ENCODE measurements around the gene HUWE1.
A peak's percentile ranks its signal among the peaks of the same experiment; 100 is the strongest.
"Not testable (repeated sequence)": the region's sequence is repeated elsewhere in the genome, so short reads cannot be mapped to it uniquely, and the experiment has no call there.

HUWE1 gene

DNA sequence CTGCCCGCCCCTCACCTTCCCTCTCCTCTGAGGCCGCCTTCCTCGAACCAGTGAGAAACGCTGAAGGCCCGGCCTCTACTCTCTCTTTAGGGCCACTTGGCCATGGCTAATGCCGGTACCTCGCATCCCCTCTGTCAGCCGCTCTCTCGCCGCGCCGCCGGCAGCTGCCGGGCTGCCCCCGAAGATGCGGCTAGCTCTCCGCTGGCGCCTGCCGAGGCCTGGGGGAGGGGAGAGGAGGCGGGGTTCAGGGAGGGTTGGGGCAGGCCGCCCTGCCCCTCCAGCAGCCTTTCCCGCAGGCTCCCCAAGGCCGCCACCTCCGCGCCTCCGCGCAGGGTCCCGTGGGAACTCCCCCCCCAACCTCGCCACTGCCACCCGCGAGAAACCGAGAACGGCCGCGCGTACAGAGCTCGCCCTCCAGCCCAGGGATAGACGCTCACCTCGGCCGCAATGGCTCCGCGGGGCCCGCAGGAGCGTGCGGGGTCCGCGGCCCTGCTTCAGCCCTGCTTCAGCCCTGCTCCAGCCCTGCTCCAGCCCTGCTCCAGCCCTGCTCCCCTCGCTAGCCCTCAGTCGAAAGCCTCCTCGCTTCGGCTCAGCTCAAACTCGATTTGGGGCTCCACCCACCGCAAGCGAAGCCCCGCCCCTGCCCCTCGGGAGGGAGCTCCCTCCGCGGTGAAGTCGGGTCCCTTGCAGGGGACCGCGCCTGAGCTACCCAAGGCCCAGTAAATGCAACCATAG lies at the start of gene HUWE1:
TSS of gene HUWE1 (minus strand) at position 569 of the 735 bp plus-strand sequence. CDS start 32,612 bp downstream, outside the sequence.
- peak; percentile 13 for DNase-seq

GRCh38 chrX:53732797-53733196 lies 46.3 kb upstream of the HUWE1 start:
- DNase-seq, result no peak

DNA sequence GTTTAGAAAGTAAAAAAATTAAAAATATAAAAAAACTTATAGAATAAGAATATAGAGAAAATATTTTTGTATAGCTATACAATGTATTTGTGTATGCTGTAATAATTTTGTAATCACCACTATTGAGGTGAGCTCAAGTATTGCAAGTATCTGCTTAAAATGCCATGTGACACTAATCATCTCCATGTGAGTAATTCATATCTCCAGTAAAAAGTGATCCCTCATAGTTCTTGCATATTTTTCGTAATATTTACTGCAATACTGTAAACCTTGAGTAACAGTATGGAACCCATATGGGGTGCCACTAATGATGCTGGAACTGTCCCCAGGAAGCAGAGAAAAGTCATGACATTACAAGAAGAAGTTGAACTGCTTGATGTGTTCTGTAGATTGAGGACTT lies 43.2 kb upstream of the HUWE1 start:
- DNase-seq, result no peak

GRCh38 chrX:53728506-53728905 lies 42.0 kb upstream of the HUWE1 start:
- DNase-seq, result no peak

DNA sequence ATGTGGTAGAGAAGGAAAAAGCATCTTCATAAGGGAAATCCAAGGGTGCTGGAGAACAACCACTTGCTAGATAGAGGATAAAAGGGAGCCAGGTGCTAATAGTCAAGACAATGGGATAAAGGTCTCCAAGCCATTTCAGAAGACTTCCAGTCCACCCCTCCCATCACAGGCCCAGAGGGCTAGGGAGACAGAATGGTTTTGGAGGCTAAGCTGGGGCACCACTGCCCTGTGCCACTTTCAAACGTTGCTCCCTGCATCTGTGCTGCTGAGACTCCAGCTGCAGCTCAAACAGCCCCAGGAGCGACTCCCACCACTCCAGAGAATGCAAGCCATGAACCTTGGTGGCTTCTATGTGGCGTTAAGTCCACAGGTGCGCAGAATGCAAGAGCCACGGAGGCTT lies 38.4 kb upstream of the HUWE1 start:
- DNase-seq, result no peak

DNA sequence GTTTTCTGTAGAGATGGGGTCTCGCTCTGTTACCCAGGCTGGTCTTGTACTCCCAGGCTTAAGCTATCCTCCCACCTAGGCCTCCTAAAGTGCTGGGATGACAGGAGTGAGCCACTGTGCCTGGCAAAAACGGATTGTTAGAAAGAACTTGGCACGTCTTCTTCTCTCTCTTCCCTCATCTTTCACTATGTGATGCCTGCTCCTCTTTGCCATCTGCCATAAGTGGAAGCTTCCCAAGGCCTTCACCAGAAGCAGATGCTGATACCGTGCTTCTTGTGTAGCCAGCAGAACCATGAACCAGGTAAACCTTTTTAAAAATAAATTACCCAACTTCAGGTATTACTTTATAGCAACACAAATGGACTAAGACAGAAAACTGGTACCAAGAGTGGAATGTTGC lies 36.9 kb upstream of the HUWE1 start:
- no peak for DNase-seq

DNA sequence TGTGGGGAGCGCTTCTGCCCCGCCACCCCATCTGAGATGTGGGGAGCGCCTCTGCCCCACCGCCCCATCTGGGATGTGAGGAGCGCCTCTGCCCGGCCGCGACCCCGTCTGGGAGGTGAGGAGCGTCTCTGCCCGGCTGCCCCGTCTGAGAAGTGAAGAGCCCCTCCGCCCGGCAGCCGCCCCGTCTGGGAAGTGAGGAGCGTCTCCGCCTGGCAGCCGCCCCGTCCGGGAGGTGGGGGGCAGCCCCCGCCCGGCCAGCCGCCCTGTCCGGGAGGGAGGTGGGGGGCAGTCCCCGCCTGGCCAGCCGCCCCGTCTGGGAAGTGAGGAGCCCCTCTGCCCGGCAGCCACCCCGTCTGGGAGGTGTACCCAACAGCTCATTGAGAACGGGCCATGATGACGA lies 35.1 kb upstream of the HUWE1 start:
- not testable (repeated sequence) for DNase-seq

DNA sequence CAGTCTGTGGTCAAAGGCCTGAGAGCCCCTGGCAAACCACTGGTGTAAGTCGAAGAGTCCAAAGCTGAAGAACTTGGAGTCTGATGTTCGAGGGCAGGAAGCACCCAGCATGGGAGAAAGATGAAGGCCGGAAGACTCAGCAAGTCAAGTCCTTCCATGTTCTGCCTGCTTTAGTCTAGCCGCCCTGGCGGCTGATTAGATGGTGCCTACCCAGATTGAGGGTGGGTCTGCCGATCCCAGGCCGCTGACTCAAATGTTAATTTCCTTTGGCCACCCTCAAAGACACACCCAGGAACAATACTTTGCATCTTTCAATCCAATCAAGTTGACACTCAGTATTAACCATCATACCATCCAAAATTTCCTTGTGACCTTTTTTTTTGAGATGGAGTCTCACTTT lies 33.1 kb upstream of the HUWE1 start:
- not testable (repeated sequence) for DNase-seq

- DNase-seq, result no peak
These were observed 31.6 kb upstream of the HUWE1 start for GRCh38 chrX:53718073-53718472.

GRCh38 chrX:53717205-53717604 lies 30.7 kb upstream of the HUWE1 start:
- DNase-seq, result no peak

GRCh38 chrX:53716328-53717088 lies 30.0 kb upstream of the HUWE1 start:
- DNase-seq, result no peak

GRCh38 chrX:53715346-53715924 lies 28.9 kb upstream of the HUWE1 start:
- DNase-seq, result no peak

DNA sequence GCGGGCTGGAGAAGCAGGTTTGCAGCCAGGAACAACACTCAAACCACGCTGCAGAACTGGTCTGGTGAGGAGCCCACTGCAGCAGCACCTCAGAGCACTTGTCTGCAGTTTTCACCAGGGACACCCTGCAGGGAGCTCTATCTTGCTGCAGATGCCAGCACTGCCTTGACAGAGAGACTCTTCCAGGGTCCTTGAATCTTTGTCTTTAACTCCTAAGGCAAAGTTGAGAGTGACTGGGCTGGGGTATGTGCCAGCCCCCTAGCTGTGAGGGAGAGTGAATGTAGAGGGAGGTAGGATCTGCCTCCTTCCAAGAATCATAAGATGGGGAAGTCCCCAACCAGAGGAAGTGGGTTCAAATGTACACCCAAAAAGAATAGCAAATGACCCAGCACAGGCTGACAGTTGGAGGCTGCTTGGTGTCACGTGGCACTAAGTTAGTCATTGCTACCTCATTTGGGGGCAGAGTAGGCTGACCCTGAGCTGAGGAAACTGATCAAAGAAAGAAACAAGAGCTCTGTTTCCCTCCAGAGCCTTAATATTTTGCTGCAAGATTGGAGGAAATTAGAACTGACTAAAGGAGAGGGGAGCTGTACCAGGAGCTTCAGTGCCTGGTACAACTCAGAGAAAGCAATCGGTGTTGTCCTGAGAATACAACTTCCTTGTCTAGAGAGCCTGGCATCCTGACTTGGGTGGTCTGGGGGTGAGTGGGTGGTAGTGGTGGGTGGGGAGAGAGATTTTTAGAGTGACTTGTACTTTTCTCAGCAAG lies 28.2 kb upstream of the HUWE1 start:
- no peak for DNase-seq

DNA sequence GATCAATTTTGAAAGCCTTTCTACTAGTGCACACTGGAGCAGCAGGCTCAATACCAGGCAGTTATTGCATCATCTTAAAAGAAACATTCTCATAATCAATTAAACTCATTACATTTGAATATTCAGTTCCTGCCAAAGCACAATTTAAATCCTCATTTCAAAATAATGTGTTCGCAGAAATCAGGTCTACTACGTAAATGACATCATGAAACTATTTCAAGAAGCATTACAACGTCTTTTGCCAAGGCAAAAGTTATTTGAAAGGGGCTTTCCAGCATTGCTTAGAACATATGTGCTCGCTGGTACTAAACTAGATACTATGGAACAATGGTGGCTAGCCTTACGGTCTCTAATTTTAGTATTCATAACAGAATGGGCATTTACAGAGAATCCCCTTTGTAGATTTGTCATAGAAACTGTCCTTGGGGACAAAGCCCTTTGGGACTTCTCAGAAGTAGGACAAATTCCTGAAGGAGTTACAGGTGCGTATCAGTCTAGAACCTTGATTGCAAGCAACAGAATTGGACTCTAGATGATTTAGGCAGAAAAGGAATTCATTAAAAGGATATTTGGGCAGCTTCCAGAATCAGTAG lies 27.6 kb upstream of the HUWE1 start:
- DNase-seq, result no peak

GRCh38 chrX:53711436-53711835 lies 24.9 kb upstream of the HUWE1 start:
- DNase-seq, result no peak

- no peak for DNase-seq
These were observed 18.3 kb upstream of the HUWE1 start for GRCh38 chrX:53704854-53705253.

- no peak for DNase-seq
These were observed 17.8 kb upstream of the HUWE1 start for GRCh38 chrX:53704294-53704693.

DNA sequence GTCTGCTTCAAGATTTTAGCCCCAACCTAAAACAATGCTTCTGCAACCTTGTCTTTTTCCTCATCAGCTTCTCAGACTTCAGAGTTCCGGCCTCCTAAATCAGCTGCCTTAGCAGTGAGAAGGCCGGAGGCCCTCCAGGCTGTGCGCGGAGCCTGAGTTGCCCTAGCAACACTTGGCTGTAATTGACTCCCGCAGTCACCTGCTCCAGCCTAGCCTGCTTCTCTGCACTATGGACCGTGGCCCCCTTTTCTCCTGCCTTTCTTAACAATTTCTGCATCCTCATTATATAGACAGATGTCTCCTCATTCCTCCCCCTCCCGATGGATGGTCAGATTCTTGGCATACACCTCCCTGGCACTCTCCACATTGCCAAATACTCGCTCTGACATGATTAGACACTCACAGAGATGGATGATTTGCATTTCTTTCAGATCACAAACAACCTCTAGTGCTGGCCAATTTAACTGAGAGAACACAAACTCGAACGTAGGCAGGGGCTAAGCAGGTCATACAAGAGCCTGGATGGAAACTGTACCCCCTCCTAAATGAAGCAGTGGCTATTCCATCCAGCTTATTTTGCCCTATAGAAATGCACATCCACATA lies 9.5 kb upstream of the HUWE1 start:
- DNase-seq, result no peak

GRCh38 chrX:53694642-53695041 lies 8.1 kb upstream of the HUWE1 start:
- DNase-seq, result no peak

DNA sequence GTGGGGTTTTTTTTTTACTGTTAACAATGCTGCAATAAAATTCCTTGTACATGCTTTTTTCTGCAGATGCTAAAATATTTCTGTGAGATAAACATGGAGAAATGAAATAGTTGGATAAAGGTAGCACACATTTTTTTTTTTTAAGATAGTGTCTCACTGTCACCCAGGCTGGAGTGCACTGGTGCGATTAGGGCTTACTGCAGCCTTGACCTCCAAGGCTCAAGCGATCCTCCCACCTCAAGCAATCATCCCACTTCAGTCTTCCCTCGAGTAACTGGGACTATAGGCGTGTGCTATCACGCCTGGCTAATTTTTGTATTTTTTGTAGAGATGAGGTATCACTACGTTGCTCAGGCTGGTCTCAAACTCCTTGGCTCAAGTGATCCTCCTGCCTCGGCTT lies 1.8 kb upstream of the HUWE1 start:
- no peak for DNase-seq

GRCh38 chrX:53685711-53686110 lies 808 bp downstream of the HUWE1 start:
- no peak for DNase-seq

DNA sequence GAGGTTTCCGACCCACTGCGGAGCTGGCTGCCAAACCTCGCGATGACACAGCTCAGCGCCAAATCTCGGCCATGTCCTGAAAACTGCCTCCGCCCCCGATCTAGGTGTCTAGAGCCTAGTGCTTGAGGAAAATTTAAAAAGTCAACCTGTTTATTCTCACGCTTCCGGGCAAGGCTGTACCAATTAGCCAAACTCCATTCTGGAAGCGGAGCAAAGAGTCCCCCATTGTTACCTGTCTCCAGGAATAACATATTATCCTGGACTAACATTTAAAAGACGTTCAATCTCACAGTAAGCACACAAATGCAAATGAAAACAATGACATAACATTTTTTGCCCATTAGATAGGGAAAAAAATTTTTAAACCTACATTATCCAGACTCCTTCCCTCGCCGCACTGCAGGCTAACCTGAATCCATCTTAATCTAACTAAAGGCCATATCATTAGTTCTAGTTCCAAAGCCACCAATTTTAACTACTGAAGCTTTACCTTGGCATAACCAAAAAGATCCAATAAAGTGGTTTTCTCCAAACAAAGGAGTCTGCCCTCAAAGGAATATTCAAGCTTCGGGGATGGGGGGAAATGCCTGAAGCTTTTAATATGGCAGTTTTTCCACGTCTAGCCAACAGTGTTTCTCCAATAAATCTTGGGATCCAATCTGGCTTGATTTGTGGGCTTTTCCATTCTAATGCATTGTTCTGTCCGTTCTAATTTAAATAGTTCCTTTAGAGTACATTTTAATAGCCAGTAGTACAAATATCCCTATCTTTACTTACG lies 1.9 kb downstream of the HUWE1 start:
- DNase-seq, result no peak

All from GOT3 (cell line).